Keratinocyte (primary cell): ENCODE measurements around the gene PDCD11. TPM values are rescaled to one million over a fixed set of nuclear protein-coding genes. Genes with fewer than 3 reads are reported as not detected.

Experiments
- DNase-seq: peaks from one replicate; pipeline ENCODE4 v3.0.0-alpha.2; 2011; ENCODE audit warnings: low read depth, missing footprints, low spot score
- FAIRE-seq: peaks from 2 replicates; lab custom pipeline; 2011; peaks lifted over from hg19 to GRCh38; lab: Jason Lieb, UNC
- H2AFZ ChIP-seq: 2 replicates; pipeline ENCODE4 v1.6.0; 2012; ENCODE audit warnings: low read length, control low read depth, inconsistent platforms; ENCODE audit not compliant: control insufficient read depth
- H3K27ac ChIP-seq: 2 replicates; pipeline ENCODE4 v1.5.1; 2011; ENCODE audit warnings: low read length; ENCODE audit not compliant: control insufficient read depth, insufficient read depth
- H3K27me3 ChIP-seq: 3 replicates; pipeline ENCODE4 v1.6.0; 2011; ENCODE audit warnings: low read length; ENCODE audit not compliant: control insufficient read depth, insufficient read depth; ENCODE audit errors: extremely low read depth
- H3K36me3 ChIP-seq, 2 experiments: 2 replicates in 1 of 2; 3 replicates in 1 of 2; pipeline ENCODE4 v1.5.1; 2011; ENCODE audit warnings: low read length in 2 of 2, mild to moderate bottlenecking in 1 of 2; ENCODE audit not compliant: control insufficient read depth in 2 of 2, insufficient read depth in 2 of 2; ENCODE audit errors: extremely low read depth in 1 of 2
- H3K4me1 ChIP-seq: 3 replicates; pipeline ENCODE4 v1.5.1; 2011; ENCODE audit warnings: low read length; ENCODE audit not compliant: control insufficient read depth, insufficient read depth; ENCODE audit errors: extremely low read depth
- H3K4me2 ChIP-seq: 3 replicates; pipeline ENCODE4 v1.6.0; 2011; ENCODE audit warnings: low read depth, low read length; ENCODE audit not compliant: control insufficient read depth, insufficient read depth; ENCODE audit errors: extremely low read depth
- H3K4me3 ChIP-seq, 3 experiments: fragments of 200-600 bp in 1 of 3; sonication (generic) in 1 of 3; 2 replicates in 2 of 3; 3 replicates in 1 of 3; pipeline ENCODE4 v1.5.1; 2011 to 2016; ENCODE audit warnings: low read length in 3 of 3, mild to moderate bottlenecking in 3 of 3, control low read depth in 2 of 3, inconsistent platforms in 1 of 3, low read depth in 1 of 3, mixed read lengths in 1 of 3, mixed run types in 1 of 3, moderate library complexity in 1 of 3; ENCODE audit not compliant: control insufficient read depth in 2 of 3, insufficient read depth in 2 of 3; ENCODE audit errors: extremely low read depth in 1 of 3
- H3K79me2 ChIP-seq: 2 replicates; pipeline ENCODE4 v1.6.0; 2012; ENCODE audit warnings: low read length; ENCODE audit not compliant: control insufficient read depth, insufficient read depth
- H3K9ac ChIP-seq: 3 replicates; pipeline ENCODE4 v1.6.0; 2011; ENCODE audit warnings: low read length; ENCODE audit not compliant: control insufficient read depth, insufficient read depth; ENCODE audit errors: extremely low read depth
- H3K9me1 ChIP-seq: 3 replicates; pipeline ENCODE4 v1.6.0; 2011; ENCODE audit warnings: low read length; ENCODE audit not compliant: control insufficient read depth, insufficient read depth; ENCODE audit errors: extremely low read depth
- H3K9me3 ChIP-seq: 2 replicates; pipeline ENCODE4 v1.5.1; 2012; ENCODE audit warnings: low read depth, low read length; ENCODE audit not compliant: control insufficient read depth
- H4K20me1 ChIP-seq: 3 replicates; pipeline ENCODE4 v1.6.0; 2011; ENCODE audit warnings: low read length; ENCODE audit not compliant: control insufficient read depth, insufficient read depth; ENCODE audit errors: extremely low read depth
- CTCF ChIP-seq, 3 experiments: IDR thresholded peaks in 1 of 3; conservative IDR thresholded peaks in 1 of 3; optimal IDR thresholded peaks in 1 of 3; 2 replicates in 2 of 3; 3 replicates in 1 of 3; pipeline versions ENCODE3 to v1.5.1; 2011; ENCODE audit warnings: low read length in 3 of 3, mild to moderate bottlenecking in 3 of 3, moderate library complexity in 2 of 3, control low read depth in 1 of 3, inconsistent platforms in 1 of 3; ENCODE audit not compliant: insufficient read depth in 2 of 3; ENCODE audit errors: extremely low read depth in 1 of 3
- EZH2 ChIP-seq: IDR thresholded peaks from one replicate; pipeline ENCODE4 v1.6.1; 2012; ENCODE audit warnings: inconsistent platforms, mild to moderate bottlenecking, low read length, moderate library complexity
- dilution Hi-C: fragments of 300-500 bp; cut with MboI; formaldehyde crosslinking; loops from one replicate; pipeline ENCODE4 v1.7.0; 2020; ENCODE audit warnings: low sequenced_read_pairs; ENCODE audit not compliant: extremely low pct_ligation_motif_present
- polyA plus RNA-seq, 5 experiments: library from polyadenylated mRNA; depleted of rRNA in 3 of 5; stranded (reverse) in 3 of 5; stranded (forward) in 1 of 5; unstranded in 1 of 5; fragments of >200 nt; gene quantifications; 1 replicate in 1 of 5; 2 replicates in 3 of 5; 3 replicates in 1 of 5; pipeline versions ENCODE4 v1.2.1 to v1.2.3, GENCODE V29; 2011 to 2012; ENCODE audit warnings: missing spikeins in 2 of 5, low read depth in 1 of 5, low replicate concordance in 1 of 5

Gene PDCD11
- polyA plus RNA-seq, 1 donor (not counting 4 experiments of a cell fraction or from before 2014, with no cell fraction given) = 28.6 TPM

- no peak for TF ChIP-seq EZH2
- TF ChIP-seq CTCF (optimal IDR thresholded peaks at IDR 0.05 in 1 of 3, IDR thresholded peaks at IDR 0.05 in 1 of 3, conservative IDR thresholded peaks at IDR 0.05 in 1 of 3; ENCODE audit: extremely low read depth in 1 of 3, insufficient read depth in 2 of 3, low read length in 3 of 3) = no peak
- no peak overlapping the region for H3K27ac ChIP-seq
- H4K20me1 ChIP-seq = no peaks in the 10 kb centered on the region
- H2AFZ ChIP-seq = no peak overlapping the region
- H3K36me3 ChIP-seq = no peaks in the 10 kb centered on the region
- dilution Hi-C loops = no loop called here
- H3K4me1 ChIP-seq = no peaks in the 10 kb centered on the region
- no peaks in the 10 kb centered on the region for H3K9me1 ChIP-seq
- H3K27me3 ChIP-seq = peaks cover 9% of the 10 kb centered on the region
- H3K4me2 ChIP-seq = no peak overlapping the region
- H3K4me3 ChIP-seq = no peak overlapping the region
- no peak overlapping the region for H3K9ac ChIP-seq
- DNase-seq (no peak), FAIRE-seq (no peak)
- H3K79me2 ChIP-seq = no peaks in the 10 kb centered on the region
- H3K9me3 ChIP-seq = no peaks in the 10 kb centered on the region
Measured at GRCh38 chr10:103465411-103466179, 69.2 kb downstream of the PDCD11 start.

- FAIRE-seq (no peak), DNase-seq (no peak)
- Histone ChIP-seq H3K27ac (no peak overlapping the region), H3K4me3 (no peak overlapping the region), H4K20me1 (no peaks in the 10 kb centered on the region), H3K79me2 (no peaks in the 10 kb centered on the region), H3K4me1 (no peaks in the 10 kb centered on the region), H3K4me2 (no peak overlapping the region), H3K36me3 (no peaks in the 10 kb centered on the region), H2AFZ (no peak overlapping the region), H3K9me3 (no peaks in the 10 kb centered on the region), H3K9me1 (no peaks in the 10 kb centered on the region), H3K9ac (no peak overlapping the region), H3K27me3 (peaks cover 9% of the 10 kb centered on the region)
- TF ChIP-seq EZH2 = no peak
- TF ChIP-seq CTCF (optimal IDR thresholded peaks at IDR 0.05 in 1 of 3, IDR thresholded peaks at IDR 0.05 in 1 of 3, conservative IDR thresholded peaks at IDR 0.05 in 1 of 3; ENCODE audit: extremely low read depth in 1 of 3, insufficient read depth in 2 of 3, low read length in 3 of 3) = no peak
- dilution Hi-C loops = no loop called here
Measured at GRCh38 chr10:103466734-103467133, 70.3 kb downstream of the PDCD11 start.
